ENCODE results near the gene LCE1F.

Gene LCE1F

GRCh38 chr1:152759453-152760173 lies 15.3 kb upstream of the LCE1F start:
- H3K23ac ChIP-seq (ENCODE audit: low read length in 2 of 2) = no peak overlapping the region
- H3K27me3 ChIP-seq (ENCODE audit: control insufficient read depth in 1 of 2, insufficient read depth in 1 of 2, low read length in 2 of 2) = no peaks in the 10 kb centered on the region
- H2AFZ ChIP-seq (ENCODE audit: low read depth, low read length) = no peak overlapping the region
- H2BK15ac ChIP-seq (ENCODE audit: low read depth, poor library complexity, severe bottlenecking) = no peak overlapping the region
- H2AK5ac ChIP-seq (ENCODE audit: low read length, severe bottlenecking) = no peak overlapping the region
- H3K4ac ChIP-seq (ENCODE audit: low read depth in 1 of 2, low read length in 2 of 2) = no peak overlapping the region
- no peak overlapping the region for H3K18ac ChIP-seq (ENCODE audit: low read depth in 1 of 2, low read length in 2 of 2)
- H2BK12ac ChIP-seq (ENCODE audit: low read length in 2 of 2) = no peak overlapping the region
- no peaks in the 10 kb centered on the region for H3K4me1 ChIP-seq (ENCODE audit: control insufficient read depth, insufficient read depth, low read depth, low read length)
- no peak overlapping the region for H4K8ac ChIP-seq (ENCODE audit: low read length)
- no peak overlapping the region for H4K91ac ChIP-seq (ENCODE audit: low read length)
- H2BK5ac ChIP-seq (ENCODE audit: low read depth, low read length, poor library complexity, severe bottlenecking) = no peak overlapping the region
- WGBS = 76% methylated on average over 8 of the region's 8 CpGs
- H3K27ac ChIP-seq (ENCODE audit: low read length, poor library complexity, severe bottlenecking) = no peak overlapping the region
- H2BK120ac ChIP-seq (ENCODE audit: low read depth, low read length) = no peak overlapping the region
- H3K4me3 ChIP-seq (ENCODE audit: insufficient read depth in 1 of 2, low read depth in 1 of 2, low read length in 2 of 2) = no peak overlapping the region
- no peaks in the 10 kb centered on the region for H3K36me3 ChIP-seq (ENCODE audit: control insufficient read depth in 1 of 2, insufficient read depth in 2 of 2, low read depth in 1 of 2, low read length in 2 of 2)
- no peak for DNase-seq
- H3K14ac ChIP-seq (ENCODE audit: low read length in 2 of 2) = no peak overlapping the region
- H3K9ac ChIP-seq (ENCODE audit: low read length) = no peak overlapping the region
- H3K79me1 ChIP-seq (replicated peaks; ENCODE audit: low read length, poor library complexity, severe bottlenecking) = no peaks in the 10 kb centered on the region
- no peak overlapping the region for H3K4me2 ChIP-seq (ENCODE audit: low read length, poor library complexity, severe bottlenecking)
- H3K9me3 ChIP-seq (ENCODE audit: control insufficient read depth, low read length) = no peaks in the 10 kb centered on the region

- no peaks in the 10 kb centered on the region for H3K79me1 ChIP-seq (replicated peaks; ENCODE audit: low read length, poor library complexity, severe bottlenecking)
- 87% methylated on average over 31 of the region's 31 CpGs for WGBS
- H3K4ac ChIP-seq (ENCODE audit: low read depth in 1 of 2, low read length in 2 of 2) = no peak overlapping the region
- H4K91ac ChIP-seq (ENCODE audit: low read length) = no peak overlapping the region
- no peak overlapping the region for H2BK120ac ChIP-seq (ENCODE audit: low read depth, low read length)
- no peak overlapping the region for H2BK15ac ChIP-seq (ENCODE audit: low read depth, poor library complexity, severe bottlenecking)
- no peak overlapping the region for H3K14ac ChIP-seq (ENCODE audit: low read length in 2 of 2)
- no peaks in the 10 kb centered on the region for H3K4me1 ChIP-seq (ENCODE audit: control insufficient read depth, insufficient read depth, low read depth, low read length)
- no peak overlapping the region for H2AK5ac ChIP-seq (ENCODE audit: low read length, severe bottlenecking)
- H3K27me3 ChIP-seq (ENCODE audit: control insufficient read depth in 1 of 2, insufficient read depth in 1 of 2, low read length in 2 of 2) = no peaks in the 10 kb centered on the region
- no peak overlapping the region for H4K8ac ChIP-seq (ENCODE audit: low read length)
- H3K23ac ChIP-seq (ENCODE audit: low read length in 2 of 2) = no peak overlapping the region
- no peak overlapping the region for H3K9ac ChIP-seq (ENCODE audit: low read length)
- H3K18ac ChIP-seq (ENCODE audit: low read depth in 1 of 2, low read length in 2 of 2) = no peak overlapping the region
- H3K36me3 ChIP-seq (ENCODE audit: control insufficient read depth in 1 of 2, insufficient read depth in 2 of 2, low read depth in 1 of 2, low read length in 2 of 2) = no peaks in the 10 kb centered on the region
- no peak overlapping the region for H2BK5ac ChIP-seq (ENCODE audit: low read depth, low read length, poor library complexity, severe bottlenecking)
- no peaks in the 10 kb centered on the region for H3K9me3 ChIP-seq (ENCODE audit: control insufficient read depth, low read length)
- no peak overlapping the region for H3K27ac ChIP-seq (ENCODE audit: low read length, poor library complexity, severe bottlenecking)
- no peak overlapping the region for H2BK12ac ChIP-seq (ENCODE audit: low read length in 2 of 2)
- no peak overlapping the region for H2AFZ ChIP-seq (ENCODE audit: low read depth, low read length)
- DNase-seq = no peak
- H3K4me3 ChIP-seq (ENCODE audit: insufficient read depth in 1 of 2, low read depth in 1 of 2, low read length in 2 of 2) = no peak overlapping the region
- H3K4me2 ChIP-seq (ENCODE audit: low read length, poor library complexity, severe bottlenecking) = no peak overlapping the region
Observed at GRCh38 chr1:152760551-152761190, 14.3 kb upstream of the LCE1F start.

DNA sequence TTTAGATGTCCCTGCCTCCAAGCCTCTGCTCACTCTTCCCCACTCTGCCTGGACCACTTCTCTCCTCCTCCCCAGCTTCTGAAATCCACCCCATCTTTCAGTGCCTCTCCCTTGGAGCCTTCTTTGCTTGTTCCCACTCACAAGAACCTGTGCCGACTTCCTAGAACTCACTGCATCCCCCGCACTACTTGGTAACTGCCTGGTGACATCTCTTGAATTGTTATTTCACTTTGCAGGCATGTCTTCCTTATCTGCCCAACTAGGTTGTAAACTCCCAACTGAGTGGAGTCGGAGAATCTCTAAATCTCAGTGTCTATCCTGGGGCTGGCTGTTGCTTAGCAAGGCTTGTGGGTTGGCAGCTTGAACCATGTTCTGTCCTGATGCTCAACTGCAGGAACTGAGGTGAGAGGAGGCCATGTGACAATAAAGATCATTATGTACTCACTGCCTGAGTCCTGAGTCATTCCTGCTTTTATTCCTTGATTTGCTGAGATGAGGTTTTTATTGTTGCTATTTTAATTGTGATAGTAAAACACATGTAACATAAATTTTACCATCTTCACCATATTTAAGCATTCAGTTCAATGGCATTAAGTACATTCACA lies 13.2 kb upstream of the LCE1F start:
- H3K36me3 ChIP-seq (ENCODE audit: control insufficient read depth in 1 of 2, insufficient read depth in 2 of 2, low read depth in 1 of 2, low read length in 2 of 2) = no peaks in the 10 kb centered on the region
- no peaks in the 10 kb centered on the region for H3K4me1 ChIP-seq (ENCODE audit: control insufficient read depth, insufficient read depth, low read depth, low read length)
- WGBS = 84% methylated on average over 3 of the region's 3 CpGs
- DNase-seq = no peak
- H2BK15ac ChIP-seq (ENCODE audit: low read depth, poor library complexity, severe bottlenecking) = no peak overlapping the region
- no peak overlapping the region for H2BK5ac ChIP-seq (ENCODE audit: low read depth, low read length, poor library complexity, severe bottlenecking)
- H3K9me3 ChIP-seq (ENCODE audit: control insufficient read depth, low read length) = no peaks in the 10 kb centered on the region
- no peak overlapping the region for H2BK12ac ChIP-seq (ENCODE audit: low read length in 2 of 2)
- H3K4ac ChIP-seq (ENCODE audit: low read depth in 1 of 2, low read length in 2 of 2) = no peak overlapping the region
- H2BK120ac ChIP-seq (ENCODE audit: low read depth, low read length) = no peak overlapping the region
- H3K4me3 ChIP-seq (ENCODE audit: insufficient read depth in 1 of 2, low read depth in 1 of 2, low read length in 2 of 2) = no peak overlapping the region
- H3K9ac ChIP-seq (ENCODE audit: low read length) = peak overlapping the region; percentile 3
- no peak overlapping the region for H3K23ac ChIP-seq (ENCODE audit: low read length in 2 of 2)
- H2AFZ ChIP-seq (ENCODE audit: low read depth, low read length) = no peak overlapping the region
- no peaks in the 10 kb centered on the region for H3K79me1 ChIP-seq (replicated peaks; ENCODE audit: low read length, poor library complexity, severe bottlenecking)
- H3K18ac ChIP-seq (ENCODE audit: low read depth in 1 of 2, low read length in 2 of 2) = no peak overlapping the region
- no peaks in the 10 kb centered on the region for H3K27me3 ChIP-seq (ENCODE audit: control insufficient read depth in 1 of 2, insufficient read depth in 1 of 2, low read length in 2 of 2)
- no peak overlapping the region for H3K4me2 ChIP-seq (ENCODE audit: low read length, poor library complexity, severe bottlenecking)
- no peak overlapping the region for H4K91ac ChIP-seq (ENCODE audit: low read length)
- no peak overlapping the region for H2AK5ac ChIP-seq (ENCODE audit: low read length, severe bottlenecking)
- H3K14ac ChIP-seq (ENCODE audit: low read length in 2 of 2) = no peak overlapping the region
- H4K8ac ChIP-seq (ENCODE audit: low read length) = no peak overlapping the region
- no peak overlapping the region for H3K27ac ChIP-seq (ENCODE audit: low read length, poor library complexity, severe bottlenecking)

DNA sequence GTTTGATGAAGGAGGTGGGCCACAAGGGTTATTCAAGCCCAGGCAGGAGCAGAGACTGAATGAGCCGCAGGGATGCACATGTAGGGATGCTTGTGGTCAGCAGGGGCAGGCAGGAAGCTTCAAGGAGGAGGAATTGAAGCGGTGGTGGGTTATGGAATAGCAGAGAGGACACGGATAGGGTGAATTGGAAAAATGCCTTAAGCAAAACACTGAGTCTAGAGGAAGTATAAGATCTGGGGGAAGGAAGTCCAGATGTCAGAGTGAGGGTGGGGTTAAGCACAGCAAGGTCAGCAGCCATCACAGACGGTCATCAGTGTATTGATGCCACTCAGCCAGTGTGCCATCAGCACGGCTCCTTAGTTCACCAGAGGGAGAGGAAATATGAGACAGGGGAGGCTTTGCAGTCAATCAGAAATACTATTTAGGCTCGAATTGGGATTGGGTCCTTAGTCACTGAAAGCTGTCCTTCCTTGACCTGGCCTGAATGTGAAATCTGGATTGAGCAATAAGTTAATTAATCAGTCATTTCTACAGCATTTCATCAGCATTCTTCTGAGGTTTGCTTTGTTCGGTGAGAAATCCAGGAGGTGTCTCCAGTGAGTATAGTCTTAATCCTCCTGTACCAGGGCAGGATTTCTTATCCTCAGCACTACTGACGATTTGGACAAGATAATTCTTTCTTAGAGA lies 6.0 kb upstream of the LCE1F start:
- DNase-seq = no peak
- 38% methylated on average over 6 of the region's 8 CpGs for WGBS
- H3K27me3 ChIP-seq (ENCODE audit: control insufficient read depth in 1 of 2, insufficient read depth in 1 of 2, low read length in 2 of 2) = no peaks in the 10 kb centered on the region
- no peak overlapping the region for H2BK5ac ChIP-seq (ENCODE audit: low read depth, low read length, poor library complexity, severe bottlenecking)
- no peak overlapping the region for H2AFZ ChIP-seq (ENCODE audit: low read depth, low read length)
- H3K4me1 ChIP-seq (ENCODE audit: control insufficient read depth, insufficient read depth, low read depth, low read length) = no peaks in the 10 kb centered on the region
- no peak overlapping the region for H3K4me3 ChIP-seq (ENCODE audit: insufficient read depth in 1 of 2, low read depth in 1 of 2, low read length in 2 of 2)
- H2BK120ac ChIP-seq (ENCODE audit: low read depth, low read length) = no peak overlapping the region
- H2AK5ac ChIP-seq (ENCODE audit: low read length, severe bottlenecking) = no peak overlapping the region
- H3K18ac ChIP-seq (ENCODE audit: low read depth in 1 of 2, low read length in 2 of 2) = no peak overlapping the region
- no peak overlapping the region for H2BK12ac ChIP-seq (ENCODE audit: low read length in 2 of 2)
- H3K36me3 ChIP-seq (ENCODE audit: control insufficient read depth in 1 of 2, insufficient read depth in 2 of 2, low read depth in 1 of 2, low read length in 2 of 2) = no peaks in the 10 kb centered on the region
- no peak overlapping the region for H3K4me2 ChIP-seq (ENCODE audit: low read length, poor library complexity, severe bottlenecking)
- no peaks in the 10 kb centered on the region for H3K9me3 ChIP-seq (ENCODE audit: control insufficient read depth, low read length)
- no peaks in the 10 kb centered on the region for H3K79me1 ChIP-seq (replicated peaks; ENCODE audit: low read length, poor library complexity, severe bottlenecking)
- H3K4ac ChIP-seq (ENCODE audit: low read depth in 1 of 2, low read length in 2 of 2) = no peak overlapping the region
- H3K23ac ChIP-seq (ENCODE audit: low read length in 2 of 2) = no peak overlapping the region
- no peak overlapping the region for H4K91ac ChIP-seq (ENCODE audit: low read length)
- no peak overlapping the region for H3K27ac ChIP-seq (ENCODE audit: low read length, poor library complexity, severe bottlenecking)
- no peak overlapping the region for H3K14ac ChIP-seq (ENCODE audit: low read length in 2 of 2)
- no peak overlapping the region for H2BK15ac ChIP-seq (ENCODE audit: low read depth, poor library complexity, severe bottlenecking)
- H4K8ac ChIP-seq (ENCODE audit: low read length) = no peak overlapping the region
- H3K9ac ChIP-seq (ENCODE audit: low read length) = peak overlapping the region; percentile 13

Measured in mesenchymal stem cell (in vitro differentiated cells and primary cell).